GM12878 (cell line): ENCODE data around the gene HEPACAM2. TPM values are rescaled to one million over a fixed set of nuclear protein-coding genes. Genes with fewer than 3 reads are reported as not detected.

ENCODE experiments used
- ATAC-seq: fragments of 200-7000 bp; cut with Tn5 transposase; 3 replicates; pipeline ENCODE4 v1.9.1; 2020; ENCODE audit warnings: mild to moderate bottlenecking, moderate library complexity
- BruUV-seq: library from RNA; stranded (reverse); fragments of 400-500 nt; replicated peaks from 2 replicates; lab custom pipeline; 2021; lab: Mats Ljungman, UMichigan
- CTCF ChIA-PET: fragments of 300-600 bp; sonication (Branson Sonifier 250); formaldehyde crosslinking; extraction: SDS; loops from one replicate; lab custom pipeline; 2021; ENCODE audit warnings: inconsistent platforms; lab: Yijun Ruan, JAX
- POLR2A ChIA-PET: fragments of 350-600 bp; formaldehyde crosslinking; extraction: SDS; loops from one replicate; lab custom pipeline; 2021; ENCODE audit warnings: inconsistent platforms; lab: Charles Lee
- RAD21 ChIA-PET: fragments of 300-600 bp; sonication (Branson Sonifier 250); formaldehyde crosslinking; loops from one replicate; lab custom pipeline; 2023; ENCODE audit warnings: antibody characterized with exemption; ENCODE audit not compliant: unreplicated experiment; lab: Charles Lee
- SMC1A ChIA-PET: fragments of 300-600 bp; sonication (Branson Sonifier 250); formaldehyde crosslinking; loops from one replicate; lab custom pipeline; 2023; ENCODE audit not compliant: unreplicated experiment, uncharacterized antibody; lab: Charles Lee
- DNase-seq: peaks from one replicate; pipeline ENCODE4 v3.0.0-alpha.2; 2011; ENCODE audit warnings: low read depth, low spot score
- FAIRE-seq: peaks from 3 replicates; lab custom pipeline; 2011; peaks lifted over from hg19 to GRCh38; lab: Jason Lieb, UNC
- H2AFZ ChIP-seq: 2 replicates; pipeline ENCODE4 v1.6.0; 2011; ENCODE audit warnings: low read depth, low read length, control low read depth; ENCODE audit not compliant: control insufficient read depth
- H3K27ac ChIP-seq: 2 replicates; pipeline ENCODE4 v1.5.1; 2011; ENCODE audit warnings: control low read depth; ENCODE audit not compliant: control insufficient read depth, insufficient read depth
- H3K27me3 ChIP-seq, 2 experiments: replicated peaks in 1 of 2; 2 replicates each; pipeline versions ENCODE4 v1.6.0 to v1.6.1; 2011; ENCODE audit warnings: low read length in 1 of 2; ENCODE audit not compliant: control insufficient read depth in 2 of 2, insufficient read depth in 2 of 2
- H3K36me3 ChIP-seq, 2 experiments: 2 replicates each; pipeline ENCODE4 v1.5.1; 2011; ENCODE audit warnings: low read length in 1 of 2; ENCODE audit not compliant: control insufficient read depth in 2 of 2, insufficient read depth in 2 of 2
- H3K4me1 ChIP-seq: 2 replicates; pipeline ENCODE4 v1.6.1; 2011; ENCODE audit warnings: mild to moderate bottlenecking, low read length, moderate library complexity, mixed read lengths; ENCODE audit not compliant: control insufficient read depth, insufficient read depth
- H3K4me2 ChIP-seq: 2 replicates; pipeline ENCODE4 v1.6.0; 2011; ENCODE audit warnings: control low read depth; ENCODE audit not compliant: control insufficient read depth, insufficient read depth
- H3K4me3 ChIP-seq: fragments of 200-600 bp; sonication (generic); 2 replicates; pipeline ENCODE4 v1.5.1; 2016
- H3K79me2 ChIP-seq: 2 replicates; pipeline ENCODE4 v1.6.0; 2011; ENCODE audit warnings: low read length; ENCODE audit not compliant: control insufficient read depth, insufficient read depth
- H3K9ac ChIP-seq: 2 replicates; pipeline ENCODE4 v1.8.0; 2011; ENCODE audit warnings: low read length, control low read depth, mixed read lengths; ENCODE audit not compliant: control insufficient read depth, insufficient read depth
- H3K9me3 ChIP-seq: replicated peaks from 3 replicates; pipeline ENCODE4 v1.5.1; 2011; ENCODE audit warnings: mild to moderate bottlenecking, low read length; ENCODE audit not compliant: control insufficient read depth, insufficient read depth
- H4K20me1 ChIP-seq: 2 replicates; pipeline ENCODE4 v1.6.0; 2011; ENCODE audit not compliant: control insufficient read depth, insufficient read depth
- CHD2 ChIP-seq: IDR thresholded peaks from 2 replicates; pipeline ENCODE4 v1.6.1; 2011; ENCODE audit warnings: low read depth, low read length, improper control_type of control experiment, borderline replicate concordance
- EED ChIP-seq: sonication (generic); IDR thresholded peaks from 2 replicates; pipeline ENCODE4 v1.6.1; 2016; ENCODE audit warnings: antibody characterized with exemption, low read depth
- GABPA ChIP-seq: IDR thresholded peaks from 2 replicates; pipeline ENCODE4 v1.6.1; 2014; ENCODE audit warnings: antibody characterized with exemption, low read depth, mild to moderate bottlenecking, inconsistent platforms
- IRF3 ChIP-seq: fragments of 450-650 bp; IDR thresholded peaks from 2 replicates; pipeline ENCODE4 v1.6.1; 2014; ENCODE audit warnings: mild to moderate bottlenecking
- NR2F1 ChIP-seq: fragments of 450-650 bp; conservative IDR thresholded peaks from 2 replicates; pipeline ENCODE4 v1.6.1; 2017; ENCODE audit warnings: mild to moderate bottlenecking
- PKNOX1 ChIP-seq: fragments of 450-650 bp; IDR thresholded peaks from 2 replicates; pipeline ENCODE4 v1.6.1; 2016; ENCODE audit warnings: mild to moderate bottlenecking
- RAD51 ChIP-seq: fragments of 450-650 bp; IDR thresholded peaks from 2 replicates; pipeline ENCODE4 v1.6.1; 2016; ENCODE audit warnings: moderate library complexity, mild to moderate bottlenecking, inconsistent platforms
- SREBF1 ChIP-seq: IDR thresholded peaks from 2 replicates; pipeline ENCODE4 v1.6.1; 2012; ENCODE audit warnings: mild to moderate bottlenecking, low read length
- ZNF592 ChIP-seq: fragments of 450-650 bp; IDR thresholded peaks from 2 replicates; pipeline ENCODE4 v1.6.1; 2017; ENCODE audit warnings: mild to moderate bottlenecking, moderate library complexity
- ZNF687 ChIP-seq: fragments of 450-650 bp; IDR thresholded peaks from 2 replicates; pipeline ENCODE4 v1.6.1; 2017; ENCODE audit warnings: mild to moderate bottlenecking, moderate library complexity
- ZSCAN29 ChIP-seq: fragments of 450-650 bp; IDR thresholded peaks from 2 replicates; pipeline ENCODE4 v1.6.1; 2017; ENCODE audit warnings: mild to moderate bottlenecking, moderate library complexity
- WGBS: methylation state at CpG from one replicate; pipeline ENCODE4 v1.1.6; 2016; ENCODE audit warnings: low lambda C conversion rate; ENCODE audit not compliant: insufficient replicate concordance, insufficient coverage; ENCODE audit errors: missing lambda C conversion rate; 5-methylcytosine and 5-hydroxymethylcytosine counted together
- in situ Hi-C: fragments of 300-500 bp; cut with MboI; formaldehyde crosslinking; loops from 9 replicates; pipeline ENCODE4 v1.14.3; 2018; ENCODE audit warnings: mixed read lengths
- intact Hi-C: fragments of 100-400 bp; cut with micrococcal nuclease; formaldehyde crosslinking; loops from one replicate; pipeline ENCODE4 v1.14.2; 2022; ENCODE audit not compliant: unreplicated experiment
- polyA plus RNA-seq, 11 experiments: library from polyadenylated mRNA; depleted of rRNA in 4 of 11; unstranded in 6 of 11; stranded (reverse) in 5 of 11; fragments of >200 nt; fragmentation: Nextera tagmentation in 4 of 11; fragmentation: Illumina TruSeq in 1 of 11; extraction: Ambion mirVana in 4 of 11; extraction: Trizol in 1 of 11; gene quantifications; 1 replicate in 1 of 11; 2 replicates in 10 of 11; pipeline versions ENCODE4 v1.2.1 to v1.2.3, GENCODE V29; 2011 to 2016; ENCODE audit warnings: inconsistent platforms in 2 of 11, missing spikeins in 2 of 11, low read depth in 1 of 11
- total RNA-seq, 4 experiments: library from RNA; depleted of rRNA in 3 of 4; stranded (reverse); fragments of >200 nt in 3 of 4; fragmentation: Illumina TruSeq in 1 of 4; extraction: Trizol in 1 of 4; gene quantifications; 2 replicates each; pipeline versions ENCODE4 v1.2.1 to v1.2.3, GENCODE V29; 2013 to 2021

Gene HEPACAM2
- total and polyA plus RNA-seq, 10 of the 15 experiments (the other 5 are each of a cell fraction or from before 2014, with no cell fraction given): 0.04 to 0.58 TPM; not detected in 8

GRCh38 chr7:93164766-93165165 is 61.5 kb downstream of the HEPACAM2 start (continued):
- TF ChIP-seq ZNF592 (no peak), IRF3 (no peak), RAD51 (no peak)
- TF ChIP-seq, all 136 proteins: peak for 0

- Histone ChIP-seq H3K79me2 (no peaks in the 10 kb centered on the region), H3K36me3 (no peaks in the 10 kb centered on the region), H3K4me1 (peaks cover 2% of the 10 kb centered on the region; the same call in 1 of the 2 replicates), H3K4me3 (no peak overlapping the region), H3K4me2 (no peak overlapping the region), H3K9me3 (peaks cover 14% of the 10 kb centered on the region), H4K20me1 (no peaks in the 10 kb centered on the region), H2AFZ (no peak overlapping the region), H3K27me3 (no peaks in the 10 kb centered on the region), H3K27ac (no peak overlapping the region), H3K9ac (no peak overlapping the region)
- ChIA-PET POLR2A (no interaction called here), RAD21 (no interaction called here), CTCF (no interaction called here), SMC1A (interaction anchor here (0.9 to 1.7 kb wide), 2 partner anchors 8 to 30 kb away, joined by 3 to 4 read pairs; no protein-coding TSS in a partner anchor)
- no TSS peak for BruUV-seq
- 59% methylated on average over 3 of the region's 3 CpGs for WGBS
- in situ Hi-C loops: no loop called here
- ATAC-seq (no peak), FAIRE-seq (no peak), DNase-seq (no peak)
- intact Hi-C loops: no loop called here
- TF ChIP-seq ZSCAN29 (no peak), EED (no peak), ZNF687 (no peak), CHD2 (no peak), SREBF1 (no peak), NR2F1 (no peak), GABPA (no peak), PKNOX1 (no peak)
Observed at GRCh38 chr7:93161181-93161762, 65.0 kb downstream of the HEPACAM2 start.
